Measurements from ENCODE around the gene RPS5.
"Not testable (repeated sequence)": the region's sequence is repeated elsewhere in the genome, so short reads cannot be mapped to it uniquely, and the experiment has no call there.

RPS5 gene

DNA sequence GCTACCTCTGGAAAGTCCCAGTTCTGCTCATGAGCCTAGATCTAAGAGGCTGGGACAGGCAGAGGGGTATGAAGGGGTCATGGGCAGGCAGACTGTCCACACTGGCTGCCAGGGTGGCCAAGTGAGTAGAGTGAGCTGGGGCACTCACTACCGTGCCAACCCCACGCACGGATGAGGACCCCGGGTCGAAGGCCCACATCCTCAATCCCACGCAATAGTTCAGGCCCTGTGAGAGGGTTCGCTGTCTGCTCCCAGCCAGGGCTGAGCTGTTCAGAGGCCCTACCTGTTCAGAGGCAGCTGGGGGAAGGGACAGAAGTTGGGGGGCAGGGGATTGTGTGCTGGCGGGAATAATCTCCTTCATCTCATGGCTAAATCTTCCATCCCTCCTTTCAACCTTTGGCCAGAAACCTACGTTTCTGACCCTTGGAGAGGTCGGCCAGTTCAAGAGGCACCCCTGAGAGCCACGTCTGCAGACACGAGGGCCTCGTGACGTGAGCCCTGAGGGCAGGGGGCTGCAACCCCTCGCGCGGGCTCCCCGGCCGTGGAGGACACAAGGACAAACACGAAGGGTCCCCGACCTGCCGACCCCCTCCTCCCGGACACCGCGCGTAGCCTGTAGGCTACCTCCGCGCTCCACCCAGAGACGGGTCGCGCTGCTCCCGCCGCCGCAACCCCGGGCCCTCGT lies 1.0 kb upstream of the RPS5 start:
- peak; percentile 29 to 37 for DNase-seq

DNA sequence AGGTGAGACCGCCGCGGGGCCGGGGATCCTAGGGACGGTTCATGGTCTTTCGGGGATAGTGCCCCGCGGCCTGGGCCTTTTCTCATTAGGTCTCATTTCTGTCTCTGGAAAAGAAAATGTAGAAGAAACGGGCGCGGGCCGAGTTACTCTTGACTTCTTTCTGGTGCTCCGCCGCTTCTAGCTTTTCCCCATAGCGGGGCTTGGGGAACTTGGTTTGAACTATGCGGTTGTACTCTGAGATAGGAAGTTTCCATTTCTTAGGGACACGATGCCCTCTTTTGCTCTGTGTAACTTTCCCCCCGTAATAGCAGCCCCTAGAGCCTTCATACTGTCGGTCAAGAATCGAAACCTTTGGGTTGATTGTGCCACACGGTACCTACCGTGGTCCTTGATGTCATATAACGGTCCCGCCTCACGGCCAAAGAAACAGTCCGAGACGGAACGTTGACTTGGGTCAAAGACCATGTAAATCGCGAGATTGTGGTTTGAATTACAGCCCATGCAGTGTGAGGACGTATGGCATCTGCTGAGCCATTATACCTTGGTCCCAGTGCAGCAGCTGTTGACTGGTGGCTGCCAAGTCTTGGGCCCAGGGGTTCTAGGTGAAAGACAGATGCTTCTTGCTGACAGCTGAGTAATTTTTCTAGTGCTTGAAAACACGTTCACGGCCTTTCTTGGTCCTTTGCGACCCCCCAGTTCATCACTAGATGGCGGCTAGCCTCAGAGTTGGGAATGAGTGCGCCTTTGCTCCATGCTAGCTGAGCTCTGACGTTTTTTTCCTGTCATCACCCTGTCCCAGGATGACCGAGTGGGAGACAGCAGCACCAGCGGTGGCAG lies 487 bp downstream of the RPS5 start:
- no peak for DNase-seq

DNA sequence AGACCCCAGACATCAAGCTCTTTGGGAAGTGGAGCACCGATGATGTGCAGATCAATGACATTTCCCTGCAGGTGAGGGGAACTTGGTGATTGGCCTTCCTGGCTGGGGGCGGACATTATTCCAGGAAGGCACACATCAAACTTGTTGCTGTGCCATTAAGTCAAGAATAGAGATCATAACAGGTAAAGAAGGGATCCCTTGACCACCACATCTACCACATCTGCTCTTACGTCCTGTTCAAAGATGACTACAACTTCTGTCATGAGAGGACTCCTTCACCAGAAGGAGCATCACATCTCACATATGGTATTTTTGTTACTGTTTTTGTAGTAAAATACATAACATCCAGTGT lies 1.1 kb downstream of the RPS5 start:
- DNase-seq: no peak

DNA sequence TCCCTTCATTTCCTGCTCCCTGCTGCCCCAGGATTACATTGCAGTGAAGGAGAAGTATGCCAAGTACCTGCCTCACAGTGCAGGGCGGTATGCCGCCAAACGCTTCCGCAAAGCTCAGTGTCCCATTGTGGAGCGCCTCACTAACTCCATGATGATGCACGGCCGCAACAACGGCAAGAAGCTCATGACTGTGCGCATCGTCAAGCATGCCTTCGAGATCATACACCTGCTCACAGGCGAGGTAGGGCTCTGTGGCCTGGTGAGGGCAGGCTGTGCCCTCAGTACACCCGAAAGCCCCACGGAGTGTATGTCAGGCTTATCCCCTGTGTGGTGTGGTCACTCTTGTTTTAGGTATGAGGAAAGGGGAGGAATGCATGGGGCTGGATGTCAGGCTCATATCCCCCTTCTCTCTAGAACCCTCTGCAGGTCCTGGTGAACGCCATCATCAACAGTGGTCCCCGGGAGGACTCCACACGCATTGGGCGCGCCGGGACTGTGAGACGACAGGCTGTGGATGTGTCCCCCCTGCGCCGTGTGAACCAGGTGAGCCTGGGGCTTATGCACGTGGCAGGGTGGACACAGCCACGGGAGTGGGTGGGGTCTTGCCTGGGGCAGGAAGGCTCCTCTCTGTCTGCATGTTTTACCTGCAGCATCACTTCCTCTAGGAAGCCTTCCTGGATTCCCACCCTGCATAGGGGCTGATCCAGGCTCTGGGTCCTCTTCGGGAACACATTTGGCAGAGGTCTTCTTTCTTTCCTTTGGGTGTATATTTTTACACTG lies 6.1 kb downstream of the RPS5 start:
- DNase-seq: no peak

DNA sequence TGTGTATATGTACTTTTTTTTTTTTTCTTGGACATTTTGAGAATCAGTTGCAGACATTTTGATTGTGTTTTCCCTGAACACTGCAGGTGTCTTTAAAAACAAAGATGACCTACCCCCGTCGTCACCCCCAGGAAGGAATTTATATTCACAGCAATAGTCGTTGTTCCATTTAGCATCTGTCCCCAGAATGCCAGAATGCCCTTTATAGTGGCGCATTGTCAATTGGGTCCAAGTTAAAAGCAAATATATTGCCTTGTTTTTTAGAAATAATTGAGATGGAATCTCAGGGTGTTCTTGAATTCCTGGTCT lies 6.6 kb downstream of the RPS5 start:
- no peak for DNase-seq

DNA sequence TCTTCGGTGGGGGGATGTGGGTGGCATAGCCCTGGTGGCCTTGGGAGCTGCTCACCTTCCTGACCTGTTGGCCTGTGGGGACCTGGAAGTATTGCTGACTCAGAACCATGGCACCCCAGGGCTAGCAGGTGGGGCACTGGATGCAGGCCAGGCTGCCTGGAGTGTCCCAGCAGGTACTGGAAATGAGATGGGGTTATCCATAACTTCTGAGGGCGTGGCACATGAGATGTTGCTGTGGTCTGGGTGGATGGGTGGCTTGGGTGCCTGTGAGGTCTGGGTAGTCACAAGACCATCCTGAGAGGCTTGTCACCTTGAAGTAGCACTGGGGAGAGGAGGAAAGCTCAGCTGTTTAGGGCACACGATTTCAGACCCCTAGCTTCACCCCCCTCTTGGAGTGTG lies 7.8 kb downstream of the RPS5 start:
- DNase-seq: no peak

DNA sequence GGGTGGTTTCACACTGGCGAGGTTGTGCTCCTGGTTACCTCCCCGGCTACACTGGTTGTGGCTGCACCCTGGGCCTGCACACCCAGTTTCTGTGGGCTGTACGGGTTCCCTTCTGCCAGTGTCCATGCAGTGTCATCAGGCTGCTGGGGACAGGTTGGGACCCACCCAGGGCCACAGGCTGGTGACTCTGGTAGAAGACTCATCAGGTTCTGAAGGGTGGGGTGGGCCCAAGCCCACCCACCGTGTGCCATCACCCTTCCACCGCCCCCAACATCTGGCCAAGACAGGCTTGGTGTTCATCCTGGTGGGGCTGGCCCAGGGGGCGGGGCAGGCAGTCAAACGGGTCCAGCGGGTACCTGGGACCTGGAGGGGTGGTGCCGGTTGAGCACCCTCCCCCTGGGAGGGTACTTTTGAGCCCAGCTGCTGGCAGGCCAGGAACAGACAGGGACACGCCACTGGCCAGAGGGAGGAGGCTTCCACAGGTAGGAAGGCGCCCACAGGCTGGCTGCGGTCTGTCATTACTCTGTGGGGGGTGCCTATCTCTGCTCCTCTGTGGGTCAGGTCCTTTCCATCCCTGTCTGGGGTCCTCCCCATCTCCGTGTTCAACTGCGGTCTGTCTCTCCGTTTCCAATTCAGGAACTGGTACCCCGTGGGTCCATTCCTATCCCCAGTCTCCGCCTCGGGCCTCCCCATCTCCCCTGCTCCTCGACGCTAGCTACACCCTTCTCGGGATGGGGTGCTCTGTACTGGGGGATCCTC lies 8.3 kb downstream of the RPS5 start, which contains the start of gene RNF225:
Gene RNF225, plus strand, starts transcription at position 437 of the 759 bp plus-strand sequence. CDS start 434 bp downstream, outside the sequence.
- peak in 1 of 2 experiments; percentile 47 for DNase-seq

DNA sequence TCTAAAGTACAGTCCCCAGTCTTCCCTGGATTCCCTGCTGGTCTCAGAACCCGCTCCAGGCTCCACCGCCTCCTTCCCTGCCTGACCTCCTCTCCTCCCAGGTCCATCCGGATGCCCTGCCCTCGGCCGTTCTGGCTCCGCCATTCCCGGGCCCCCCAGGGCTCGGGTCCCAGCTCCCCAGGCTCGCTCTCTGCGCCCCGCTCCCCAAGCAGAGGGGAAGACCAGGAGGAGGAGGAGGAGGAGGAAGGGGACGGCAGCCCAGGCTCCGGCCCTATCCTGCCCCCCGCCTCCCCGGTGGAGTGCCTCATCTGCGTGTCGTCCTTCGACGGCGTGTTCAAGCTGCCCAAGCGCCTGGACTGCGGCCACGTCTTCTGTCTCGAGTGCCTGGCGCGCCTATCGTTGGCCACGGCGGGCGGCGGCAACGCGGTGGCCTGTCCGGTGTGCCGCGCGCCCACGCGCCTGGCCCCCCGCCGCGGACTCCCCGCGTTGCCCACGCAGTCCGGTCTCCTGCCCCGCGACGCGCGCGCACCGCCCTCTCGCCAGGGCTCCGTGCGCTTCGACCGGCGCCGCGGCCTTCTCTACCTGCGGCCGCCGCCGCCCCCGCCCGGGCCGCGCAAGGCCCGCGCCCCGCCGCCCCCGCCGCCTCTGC lies 9.0 kb downstream of the RPS5 start:
- DNase-seq: peak in 1 of 2 experiments; percentile 42

DNA sequence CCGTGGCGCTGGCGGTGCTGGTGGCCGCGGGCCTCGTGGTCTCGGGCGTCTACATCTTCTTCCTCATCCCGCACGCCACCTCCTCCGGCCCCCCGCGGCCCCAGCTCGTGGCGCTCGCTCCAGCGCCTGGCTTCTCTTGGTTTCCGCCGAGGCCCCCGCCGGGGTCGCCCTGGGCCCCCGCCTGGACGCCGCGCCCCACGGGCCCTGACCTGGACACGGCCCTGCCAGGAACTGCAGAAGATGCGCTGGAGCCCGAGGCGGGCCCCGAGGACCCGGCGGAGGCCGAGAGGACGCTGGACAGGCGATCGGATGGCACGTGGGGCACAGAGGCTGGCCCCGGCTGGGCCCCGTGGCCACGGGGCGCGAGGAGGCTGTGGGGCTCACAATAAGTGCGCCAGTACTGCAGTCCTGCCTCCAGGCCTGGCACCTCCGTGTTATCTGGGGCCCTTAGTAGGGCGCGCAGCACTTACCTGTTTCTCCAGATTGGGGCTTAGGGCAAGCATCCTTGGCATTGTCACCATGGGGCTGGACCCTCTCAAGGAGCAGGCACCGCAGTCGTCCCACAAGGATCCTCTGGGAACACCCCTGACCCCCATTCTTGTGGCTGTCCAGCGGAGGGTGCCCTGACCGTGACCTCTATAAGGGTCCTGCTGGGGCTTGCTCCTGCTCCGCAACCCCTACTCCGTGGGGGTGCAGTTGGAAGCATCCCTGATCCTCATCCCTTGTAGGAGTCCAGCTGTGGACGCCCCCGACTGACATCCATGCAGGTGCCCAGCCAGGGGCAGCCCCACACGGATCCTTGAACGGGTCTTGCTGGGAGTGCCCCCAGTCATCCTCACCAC lies 9.8 kb downstream of the RPS5 start:
- DNase-seq: no peak

DNA sequence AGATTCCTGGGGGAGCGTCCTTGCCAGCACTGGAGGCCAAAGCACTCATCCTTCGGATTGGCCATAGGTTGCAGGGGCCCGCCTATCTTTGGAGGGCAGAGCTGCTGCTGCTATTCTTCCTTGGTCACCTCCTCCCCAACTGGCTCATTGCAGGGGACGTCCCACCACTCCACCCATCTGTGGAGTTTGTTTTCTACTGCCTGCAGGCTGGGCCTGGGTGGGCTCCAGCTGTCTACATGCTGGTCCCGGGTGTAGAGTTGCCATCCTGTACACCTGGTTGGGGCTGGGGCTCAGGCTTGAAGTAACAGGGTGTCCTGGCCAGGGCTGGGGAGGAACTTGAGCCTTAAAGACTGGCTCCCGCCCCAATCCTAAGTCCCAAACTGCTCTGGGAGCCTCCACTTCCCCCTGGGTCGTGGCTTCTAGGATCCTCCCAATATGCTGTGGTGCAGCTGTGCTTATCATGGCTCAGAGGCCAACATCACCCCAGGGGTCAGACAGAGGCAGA lies 10.5 kb downstream of the RPS5 start:
- no peak for DNase-seq

DNA sequence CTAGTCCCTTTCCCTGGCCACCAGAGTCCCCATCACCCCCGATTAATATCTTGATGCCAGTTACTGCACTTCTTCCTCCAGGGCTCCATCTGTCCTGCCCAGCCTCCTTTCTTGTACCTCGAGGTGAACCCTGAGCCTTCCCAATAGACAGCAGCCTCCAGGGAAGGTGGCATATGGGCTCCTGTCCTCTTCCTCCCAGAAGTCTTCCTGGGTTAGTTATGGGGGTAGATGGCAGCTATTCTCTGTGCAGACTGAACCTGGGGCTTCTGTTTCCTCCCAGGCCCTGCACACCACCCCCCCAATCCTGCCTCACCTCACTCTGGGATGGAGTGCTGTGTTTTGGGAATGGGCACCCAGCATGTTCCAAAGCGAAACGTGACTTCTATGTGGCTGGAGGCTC lies 11.0 kb downstream of the RPS5 start:
- DNase-seq: no peak

DNA sequence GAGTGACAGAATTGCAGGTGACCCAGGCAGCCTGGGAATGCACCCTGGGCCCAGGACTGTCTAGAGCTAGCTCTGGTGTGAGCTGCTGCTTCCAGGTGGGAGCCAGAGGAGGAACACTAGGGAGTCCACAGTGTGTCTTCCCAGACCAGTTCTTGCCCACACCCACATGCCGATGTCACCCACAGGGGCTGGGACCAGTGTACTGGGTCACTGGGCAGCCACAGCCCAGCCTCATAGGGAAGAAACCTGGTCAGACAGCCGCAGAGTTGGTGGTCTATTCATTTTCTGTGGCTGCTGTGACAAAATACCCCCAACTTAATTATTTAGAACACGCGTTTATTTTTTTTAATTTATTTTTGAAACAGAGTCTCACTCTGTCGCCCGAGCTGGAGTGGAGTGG lies 11.5 kb downstream of the RPS5 start:
- no peak for DNase-seq

DNA sequence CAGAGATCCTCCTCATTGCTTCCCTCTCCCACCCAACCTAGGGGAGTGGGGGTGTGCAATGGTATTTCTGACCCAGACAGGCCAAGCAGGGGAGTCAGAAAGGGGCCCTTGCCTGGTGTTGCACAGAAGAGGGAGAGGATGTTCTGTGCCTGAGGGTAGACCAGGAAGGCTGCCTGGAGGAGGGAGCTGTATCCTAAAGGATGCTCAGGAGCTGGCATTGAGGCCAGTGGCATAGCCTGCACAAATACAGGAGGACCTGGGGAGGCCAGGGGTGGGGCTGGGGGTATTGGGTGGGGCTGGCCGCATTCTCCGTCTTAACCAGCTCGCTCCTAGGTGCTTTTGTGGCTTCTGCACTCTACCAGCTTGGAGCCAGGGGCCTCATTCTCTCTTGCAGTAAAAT lies 12.8 kb downstream of the RPS5 start:
- no peak for DNase-seq

DNA sequence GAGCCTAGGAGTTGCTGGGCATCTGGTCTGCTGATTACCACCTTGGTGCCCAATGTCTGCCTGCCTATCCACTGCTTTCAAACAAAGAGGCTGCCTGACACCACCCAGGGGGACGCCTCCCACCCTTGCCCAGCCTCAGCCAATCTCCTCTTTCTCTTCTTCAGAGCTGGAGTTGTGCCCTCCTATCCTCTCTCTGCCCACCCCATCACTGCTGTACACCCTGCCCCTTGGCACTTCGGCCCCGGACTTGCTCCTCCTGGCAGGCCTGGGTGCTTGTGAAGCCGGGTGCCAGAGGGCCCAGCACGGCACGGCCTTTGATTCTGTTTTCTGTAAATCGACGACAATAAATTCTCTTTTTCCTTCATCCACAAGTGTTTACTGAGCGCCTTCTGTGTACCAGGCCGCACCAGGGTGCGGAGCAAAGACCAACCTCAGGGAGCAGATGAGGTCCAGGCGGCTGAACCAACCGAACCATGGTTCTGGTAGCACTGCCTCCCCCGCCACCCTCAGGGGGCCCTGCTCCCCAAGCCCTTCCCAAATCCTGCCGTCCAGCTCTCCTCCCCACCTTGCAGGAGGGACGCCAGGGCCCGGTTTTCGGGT lies 13.3 kb downstream of the RPS5 start:
- DNase-seq: no peak

DNA sequence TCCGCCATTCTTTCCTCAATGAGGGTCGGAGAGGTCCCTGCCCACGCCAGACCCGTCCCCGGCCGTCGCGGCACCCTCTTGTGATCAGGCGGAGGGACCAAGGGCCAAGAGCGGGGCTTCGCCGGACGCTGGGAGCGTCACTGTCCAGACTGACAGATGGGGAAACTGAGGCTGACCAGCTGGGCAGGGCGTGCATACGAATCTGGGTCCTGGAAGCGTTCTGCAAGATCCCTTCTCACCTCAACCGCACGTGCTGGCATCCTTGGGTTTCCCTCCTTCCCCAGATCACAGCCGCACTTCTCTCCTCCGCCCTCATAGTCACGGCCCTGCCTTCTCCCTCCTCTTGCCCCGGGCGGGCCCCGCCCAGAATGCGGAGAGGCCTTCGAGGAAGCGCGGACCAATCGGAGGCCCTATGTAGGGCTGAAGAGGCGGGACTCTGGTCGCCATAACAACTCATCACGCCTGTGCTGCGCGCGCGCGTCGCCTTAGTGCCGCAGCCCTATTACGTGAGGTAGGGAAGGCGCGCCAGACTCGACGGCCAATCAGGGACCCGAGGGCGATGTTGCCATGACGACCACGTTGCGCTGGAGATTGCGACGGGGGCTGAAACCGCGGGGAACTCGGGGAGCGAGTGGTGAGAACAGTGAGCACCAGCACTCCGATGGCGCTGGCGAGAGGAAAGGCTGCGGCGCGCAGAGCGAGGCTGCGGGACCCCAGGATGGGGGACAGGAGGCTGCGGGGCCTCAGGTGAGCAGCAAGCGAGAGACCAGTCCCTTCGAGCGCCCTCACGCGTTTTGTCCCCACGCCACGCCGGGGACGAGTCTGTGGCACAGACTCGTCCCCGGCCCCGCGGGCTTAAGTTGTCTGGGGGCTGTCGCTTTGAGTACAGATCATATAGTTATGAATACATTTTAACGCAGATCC lies 14.1 kb downstream of the RPS5 start:
- DNase-seq: peak; percentile 97 to 99

DNA sequence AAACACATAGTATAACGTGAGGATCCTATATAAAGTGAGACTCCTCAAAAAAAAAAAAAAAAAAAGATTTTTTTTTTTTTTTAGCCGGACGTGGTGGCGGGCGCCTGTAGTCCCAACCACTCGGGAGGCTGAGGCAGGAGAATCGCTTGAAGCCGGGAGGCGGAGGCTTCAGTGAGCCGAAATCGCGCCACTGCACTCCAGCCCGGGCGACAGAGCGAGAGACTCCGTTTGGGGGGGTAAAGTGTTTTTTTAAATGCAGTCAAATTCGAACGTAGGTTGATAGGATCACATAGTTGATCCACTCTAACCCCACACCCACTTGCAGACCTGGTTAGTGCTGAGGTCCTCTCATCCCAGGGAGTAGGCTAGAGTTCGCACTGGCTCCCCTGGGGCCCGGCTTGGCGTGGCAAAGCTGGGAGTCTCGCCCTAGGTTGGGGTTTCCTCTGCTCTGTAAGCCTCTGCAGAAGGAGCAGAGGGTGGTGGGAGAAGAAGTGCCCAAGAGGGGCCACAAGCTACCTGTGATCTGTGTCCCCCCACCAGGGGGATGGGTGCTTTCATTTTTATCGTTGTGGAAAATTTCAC lies 14.9 kb downstream of the RPS5 start:
- DNase-seq: no peak

DNA sequence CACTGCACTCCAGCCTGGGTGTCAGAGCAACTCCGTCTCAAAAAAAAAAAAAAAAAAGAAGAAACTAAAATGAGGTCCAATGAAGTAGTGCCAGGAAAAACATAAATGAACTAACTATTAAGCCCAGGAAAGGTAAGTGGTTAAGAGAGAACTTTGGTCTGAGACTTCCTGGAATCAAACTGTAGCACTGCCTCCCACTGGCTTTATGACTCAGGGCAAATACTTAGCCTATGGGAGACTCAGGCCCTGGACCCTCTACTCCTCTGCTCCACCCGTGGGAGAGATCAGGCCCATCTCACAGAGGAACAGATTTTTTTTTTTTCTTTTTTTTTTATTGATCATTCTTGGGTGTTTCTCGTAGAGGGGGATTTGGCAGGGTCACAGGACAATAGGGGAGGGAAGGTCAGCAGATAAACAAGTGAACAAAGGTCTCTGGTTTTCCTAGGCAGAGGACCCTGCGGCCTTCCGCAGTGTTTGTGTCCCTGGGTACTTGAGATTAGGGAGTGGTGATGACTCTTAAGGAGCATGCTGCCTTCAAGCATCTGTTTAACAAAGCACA lies 16.9 kb downstream of the RPS5 start:
- DNase-seq: not testable (repeated sequence)

DNA sequence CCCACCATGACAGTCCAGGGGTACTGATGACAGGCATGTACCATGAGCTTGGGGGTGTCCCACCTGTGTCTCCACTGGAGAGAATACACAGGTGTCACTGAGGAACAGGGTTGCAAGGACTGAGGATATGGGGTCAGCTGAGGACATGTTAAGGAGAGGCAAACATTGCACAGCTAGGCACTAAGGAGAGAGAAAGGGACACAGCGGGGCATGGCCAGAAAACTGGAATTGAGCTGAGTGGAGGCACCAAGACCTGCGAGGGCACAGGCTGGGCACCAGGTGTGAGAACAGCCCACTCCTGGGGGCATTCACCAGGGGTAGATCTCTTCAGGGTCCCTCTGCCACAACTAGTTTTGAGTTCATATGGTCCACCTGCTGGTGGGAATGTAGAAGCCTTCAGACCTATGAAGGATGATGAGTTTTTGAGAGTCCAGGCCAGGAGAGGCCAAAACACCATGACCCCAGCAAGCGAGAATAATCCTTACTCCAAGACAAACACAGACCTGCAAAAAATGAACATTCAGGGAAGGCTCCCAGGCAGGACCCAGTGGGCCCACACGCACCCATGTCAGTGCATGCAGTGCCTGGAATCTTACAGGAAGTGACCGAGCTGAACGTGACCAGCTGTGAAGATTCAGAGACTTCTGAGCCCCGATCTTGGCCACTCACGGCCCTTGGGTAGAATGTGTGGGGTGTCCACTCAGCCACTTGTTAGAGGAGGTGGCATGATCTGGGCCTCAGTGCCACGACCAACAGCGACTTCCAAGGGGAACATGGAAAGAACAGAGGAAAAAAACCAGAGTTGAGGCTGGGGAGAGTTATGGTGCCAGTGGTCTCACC lies 20.0 kb downstream of the RPS5 start:
- no peak for DNase-seq
